ENCODE data around the gene FRMD4A.
A peak's percentile ranks its signal among the peaks of the same experiment; 100 is the strongest.

FRMD4A gene

DNA sequence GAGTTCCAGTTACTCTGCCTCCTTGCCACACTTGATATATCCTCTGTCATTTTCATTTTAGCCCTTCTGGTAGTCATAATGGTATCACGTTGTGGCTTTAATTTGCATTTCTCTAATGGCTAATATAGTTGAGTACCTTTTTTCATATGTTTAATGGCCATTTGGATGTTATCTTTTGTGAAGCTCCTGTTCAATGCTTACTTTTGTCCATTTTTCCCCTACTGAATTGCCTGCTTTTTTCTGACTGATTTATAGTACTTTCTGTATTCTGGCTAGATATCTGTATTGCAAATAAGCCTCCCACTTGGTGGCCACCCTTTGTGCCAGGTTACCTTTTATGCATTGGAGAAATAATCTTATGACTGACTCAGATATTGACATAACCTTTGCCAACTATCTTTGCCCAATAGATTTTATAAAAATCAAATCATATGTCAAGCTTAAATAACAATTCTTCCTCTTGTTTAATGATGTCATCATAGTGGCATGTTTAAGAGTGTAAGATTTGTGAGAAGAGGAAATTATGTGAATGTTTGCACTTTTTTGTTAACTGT, 693.3 kb downstream of the FRMD4A start:
- no peak for DNase-seq (ENCODE audit: extremely low read depth, low read depth)

DNA sequence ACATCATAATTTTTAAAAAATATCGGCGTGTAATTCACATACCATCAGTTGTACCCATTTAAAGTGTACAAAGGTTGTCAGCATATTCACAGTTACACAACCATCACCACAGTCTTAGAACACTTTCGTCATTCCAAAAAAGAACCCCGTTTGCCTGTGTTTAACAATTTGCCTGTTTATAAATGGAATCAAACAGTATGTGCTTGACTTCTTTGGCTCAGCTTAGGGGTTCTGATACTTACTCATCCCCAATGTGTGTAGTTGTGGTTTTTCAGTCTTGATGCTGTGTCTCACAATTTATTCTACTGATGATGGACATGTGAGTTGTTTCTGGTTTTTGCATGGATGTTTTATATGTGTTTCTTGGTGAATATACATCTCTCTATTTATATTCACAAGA, 693.9 kb downstream of the FRMD4A start:
- DNase-seq (ENCODE audit: extremely low read depth, low read depth), result no peak
- TF ChIP-seq, protein P1, sequence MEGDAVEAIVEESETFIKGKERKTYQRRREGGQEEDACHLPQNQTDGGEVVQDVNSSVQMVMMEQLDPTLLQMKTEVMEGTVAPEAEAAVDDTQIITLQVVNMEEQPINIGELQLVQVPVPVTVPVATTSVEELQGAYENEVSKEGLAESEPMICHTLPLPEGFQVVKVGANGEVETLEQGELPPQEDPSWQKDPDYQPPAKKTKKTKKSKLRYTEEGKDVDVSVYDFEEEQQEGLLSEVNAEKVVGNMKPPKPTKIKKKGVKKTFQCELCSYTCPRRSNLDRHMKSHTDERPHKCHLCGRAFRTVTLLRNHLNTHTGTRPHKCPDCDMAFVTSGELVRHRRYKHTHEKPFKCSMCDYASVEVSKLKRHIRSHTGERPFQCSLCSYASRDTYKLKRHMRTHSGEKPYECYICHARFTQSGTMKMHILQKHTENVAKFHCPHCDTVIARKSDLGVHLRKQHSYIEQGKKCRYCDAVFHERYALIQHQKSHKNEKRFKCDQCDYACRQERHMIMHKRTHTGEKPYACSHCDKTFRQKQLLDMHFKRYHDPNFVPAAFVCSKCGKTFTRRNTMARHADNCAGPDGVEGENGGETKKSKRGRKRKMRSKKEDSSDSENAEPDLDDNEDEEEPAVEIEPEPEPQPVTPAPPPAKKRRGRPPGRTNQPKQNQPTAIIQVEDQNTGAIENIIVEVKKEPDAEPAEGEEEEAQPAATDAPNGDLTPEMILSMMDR (IDR thresholded peaks at IDR 0.05; ENCODE audit: low read depth, low read length), result no peak

More for the DNA sequence above, 693.3 kb downstream of the FRMD4A start:
- TF ChIP-seq, protein P1 (IDR thresholded peaks at IDR 0.05; ENCODE audit: low read depth, low read length), result no peak

DNA sequence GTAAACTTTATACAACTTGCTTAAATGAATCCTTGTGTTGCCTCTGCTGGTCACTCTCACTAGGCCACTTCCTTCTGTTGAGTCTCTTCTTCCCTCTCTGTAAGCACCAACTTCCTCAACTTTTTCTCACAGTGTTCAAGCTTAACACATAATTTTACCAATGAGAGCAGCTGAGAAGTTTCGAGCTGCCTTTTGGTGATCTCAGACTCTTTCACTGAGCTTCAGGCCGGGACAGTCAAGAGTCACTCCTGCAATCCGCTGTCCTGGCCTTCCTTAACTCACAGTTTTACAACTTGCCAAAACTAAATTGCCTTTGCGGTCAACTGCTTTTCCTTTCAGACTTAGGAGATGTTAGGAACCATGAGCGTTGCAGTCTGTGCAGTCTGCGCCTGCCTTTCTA, 696.5 kb downstream of the FRMD4A start:
- no peak for DNase-seq (ENCODE audit: extremely low read depth, low read depth)
- TF ChIP-seq, protein P1 (IDR thresholded peaks at IDR 0.05; ENCODE audit: low read depth, low read length), result no peak

DNA sequence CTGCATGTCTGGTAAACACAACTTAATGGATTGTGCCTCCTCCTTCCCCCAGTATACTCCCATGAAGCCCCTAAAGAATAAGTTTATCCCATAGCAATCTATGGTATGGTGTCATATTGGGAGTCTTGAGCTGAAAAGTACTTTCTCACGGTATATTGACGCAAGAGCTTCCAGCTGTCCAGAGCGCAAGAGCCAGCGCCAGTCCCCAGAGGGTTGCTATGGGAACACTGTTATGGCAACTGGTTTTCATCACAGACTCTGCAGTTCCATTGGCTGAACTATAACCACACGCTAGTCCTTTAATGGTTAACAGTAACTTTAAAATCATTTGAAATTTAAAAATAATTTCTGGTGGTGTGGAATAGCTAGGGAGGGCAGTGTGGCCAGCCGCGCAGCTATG, 697.0 kb downstream of the FRMD4A start:
- DNase-seq (ENCODE audit: extremely low read depth, low read depth), result peak; percentile 52
- TF ChIP-seq, protein P1 (IDR thresholded peaks at IDR 0.05; ENCODE audit: low read depth, low read length), result no peak

DNA sequence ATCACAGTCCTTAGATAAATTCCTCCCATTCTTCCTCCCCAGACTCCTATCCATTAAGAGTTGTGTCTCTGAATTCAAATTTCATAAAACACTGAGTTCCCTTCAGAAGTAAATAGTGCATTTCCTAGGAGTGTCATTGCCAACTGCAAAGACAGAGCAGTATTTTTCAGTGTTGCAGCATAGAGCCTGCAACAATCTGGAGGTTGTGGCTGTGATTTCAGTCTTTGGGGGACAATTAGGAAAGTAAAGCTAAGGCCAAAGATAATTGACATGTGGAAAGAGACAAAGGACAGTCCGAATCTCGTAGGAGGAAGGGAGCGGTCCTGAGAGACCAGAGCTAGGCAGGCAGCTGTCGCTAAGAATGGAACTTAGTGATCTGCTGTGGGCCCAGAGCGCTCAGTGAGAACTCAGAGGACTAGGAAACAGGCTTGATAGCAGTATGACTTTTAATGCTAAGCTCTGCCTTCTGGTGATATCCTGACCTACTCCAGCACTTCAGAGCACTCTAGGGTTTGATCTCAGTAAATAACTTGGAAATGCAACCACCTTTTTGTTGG, 697.8 kb downstream of the FRMD4A start:
- DNase-seq (ENCODE audit: extremely low read depth, low read depth), result no peak
- TF ChIP-seq, protein P1 (IDR thresholded peaks at IDR 0.05; ENCODE audit: low read depth, low read length), result no peak

DNA sequence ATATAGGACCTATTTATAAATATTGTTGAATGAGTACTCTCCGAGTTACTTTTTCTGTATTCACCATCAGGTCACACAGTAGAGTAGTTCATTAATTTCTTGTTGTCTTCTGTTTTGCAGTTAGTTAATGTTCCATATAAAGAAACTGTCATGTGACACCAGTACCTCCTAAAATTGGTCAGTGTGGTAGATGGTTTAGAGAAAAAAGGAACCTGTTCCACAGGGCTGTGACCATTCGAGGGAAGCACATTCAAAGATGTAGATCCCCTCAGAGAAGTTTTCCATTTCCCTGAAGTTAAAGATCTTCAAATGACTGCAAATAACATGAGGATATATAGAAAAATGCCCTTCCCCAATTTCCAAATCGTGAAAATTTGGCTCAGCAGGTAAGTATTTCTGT, 698.3 kb downstream of the FRMD4A start:
- DNase-seq (ENCODE audit: extremely low read depth, low read depth), result no peak
- TF ChIP-seq, protein P1 (IDR thresholded peaks at IDR 0.05; ENCODE audit: low read depth, low read length), result no peak

DNA sequence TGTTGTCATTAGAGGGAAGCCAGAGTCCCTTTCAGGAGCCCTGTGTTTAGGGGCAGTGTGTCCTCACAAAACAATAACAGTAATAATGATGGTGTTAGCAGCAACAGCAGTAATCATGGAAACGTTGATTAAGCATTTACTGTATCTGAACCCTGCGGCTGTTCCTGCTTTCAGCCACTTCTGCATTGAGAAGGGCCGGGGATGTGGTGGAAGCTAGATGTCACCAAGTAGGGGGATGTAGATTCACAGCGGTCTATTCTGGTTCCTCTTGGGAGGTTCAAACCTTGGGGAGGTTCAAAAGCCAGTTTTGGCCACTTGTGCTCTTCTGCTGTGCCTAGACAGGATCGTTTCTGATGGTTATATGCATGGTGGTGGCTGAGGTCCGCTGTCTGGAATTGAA, 699.1 kb downstream of the FRMD4A start:
- no peak for DNase-seq (ENCODE audit: extremely low read depth, low read depth)
- TF ChIP-seq, protein P1 (IDR thresholded peaks at IDR 0.05; ENCODE audit: low read depth, low read length), result no peak

Data from AG09319 (cell line).